HCT116 (cell line): ENCODE results near the gene CAMSAP1.

ENCODE experiments used
- EGR1 ChIP-seq: IDR thresholded peaks from 2 replicates; pipeline ENCODE4 v1.6.1; 2012; ENCODE audit warnings: low read depth
- YY1 ChIP-seq: IDR thresholded peaks from 2 replicates; pipeline ENCODE4 v1.6.1; 2011; ENCODE audit warnings: low read length, low read depth, moderate library complexity, mild to moderate bottlenecking; ENCODE audit not compliant: insufficient replicate concordance; ENCODE audit errors: extremely low read depth

GRCh38 chr9:135956802-135957174 lies 49.4 kb upstream of the CAMSAP1 start:
- TF ChIP-seq EGR1 = no peak
- TF ChIP-seq YY1 = no peak
